ENCODE results near the gene SLC16A1. TPM values are rescaled to one million over a fixed set of nuclear protein-coding genes. Genes with fewer than 3 reads are reported as not detected.

SLC16A1 gene
- total RNA-seq, 1 experiment from 2014 or later: 116 TPM

- intact Hi-C loops (cut with micrococcal nuclease): no loop called here
- Histone ChIP-seq H2AFZ (ENCODE audit: low read length) (no peak overlapping the region), H4K20me1 (ENCODE audit: low read length) (no peaks in the 10 kb centered on the region), H3K9me2 (replicated peaks; ENCODE audit: low read length) (no peaks in the 10 kb centered on the region), H3K4me3 (ENCODE audit: low read length) (no peak overlapping the region), H3K79me2 (ENCODE audit: low read length) (no peaks in the 10 kb centered on the region), H3K27me3 (ENCODE audit: low read length) (no peaks in the 10 kb centered on the region), H3F3A (ENCODE audit: low read length, unreplicated experiment) (no peaks in the 10 kb centered on the region), H3K4me1 (ENCODE audit: insufficient read depth, low read length) (no peaks in the 10 kb centered on the region), H3K9me3 (ENCODE audit: low read length) (no peaks in the 10 kb centered on the region), H3K27ac (ENCODE audit: low read length) (no peak overlapping the region), H3K36me3 (ENCODE audit: low read depth, low read length) (no peaks in the 10 kb centered on the region), H3K9ac (ENCODE audit: low read length) (no peak overlapping the region), H3K4me2 (ENCODE audit: low read length) (no peak overlapping the region)
- ChIA-PET CTCF (no interaction called here), POLR2A (ENCODE audit: unreplicated experiment) (no interaction called here)
- TF ChIP-seq CTCF (conservative IDR thresholded peaks at IDR 0.05; ENCODE audit: low read depth, low read length) (no peak), EZH2phosphoT487 (IDR thresholded peaks at IDR 0.05; ENCODE audit: borderline replicate concordance, low read length) (no peak), EZH2 (IDR thresholded peaks at IDR 0.05; ENCODE audit: low read length, unreplicated experiment) (no peak)
- no TSS peak for BruUV-seq (replicated peaks)
- ATAC-seq (no peak), DNase-seq (no peak)
Measured at GRCh38 chr1:112975336-112975735, 19.3 kb upstream of the SLC16A1 start.

- Histone ChIP-seq H3K9me2 (replicated peaks; ENCODE audit: low read length) (no peaks in the 10 kb centered on the region), H3K4me1 (ENCODE audit: insufficient read depth, low read length) (no peaks in the 10 kb centered on the region), H3K79me2 (ENCODE audit: low read length) (no peaks in the 10 kb centered on the region), H3K4me2 (ENCODE audit: low read length) (no peak overlapping the region), H4K20me1 (ENCODE audit: low read length) (no peaks in the 10 kb centered on the region), H3K36me3 (ENCODE audit: low read depth, low read length) (no peaks in the 10 kb centered on the region), H3K27me3 (ENCODE audit: low read length) (no peaks in the 10 kb centered on the region), H2AFZ (ENCODE audit: low read length) (no peak overlapping the region), H3K9me3 (ENCODE audit: low read length) (no peaks in the 10 kb centered on the region), H3F3A (ENCODE audit: low read length, unreplicated experiment) (no peaks in the 10 kb centered on the region), H3K9ac (ENCODE audit: low read length) (no peak overlapping the region), H3K27ac (ENCODE audit: low read length) (no peak overlapping the region), H3K4me3 (ENCODE audit: low read length) (no peak overlapping the region)
- no peak for TF ChIP-seq EZH2 (IDR thresholded peaks at IDR 0.05; ENCODE audit: low read length, unreplicated experiment)
- TF ChIP-seq CTCF (conservative IDR thresholded peaks at IDR 0.05; ENCODE audit: low read depth, low read length): no peak
- TF ChIP-seq EZH2phosphoT487 (IDR thresholded peaks at IDR 0.05; ENCODE audit: borderline replicate concordance, low read length): no peak
- DNase-seq: no peak
- POLR2A ChIA-PET (ENCODE audit: unreplicated experiment): no interaction called here
- intact Hi-C loops (cut with micrococcal nuclease): no loop called here
- no TSS peak for BruUV-seq (replicated peaks)
- ATAC-seq: peak; percentile 51; the same call in 1 of the 2 replicates
- CTCF ChIA-PET: no interaction called here
Measured at GRCh38 chr1:112974646-112975045, 18.6 kb upstream of the SLC16A1 start.

GRCh38 chr1:112973788-112974187 is 17.8 kb upstream of the SLC16A1 start:
- no peaks in the 10 kb centered on the region for H3K27me3 ChIP-seq (ENCODE audit: low read length)
- no peaks in the 10 kb centered on the region for H3K9me2 ChIP-seq (replicated peaks; ENCODE audit: low read length)
- CTCF ChIA-PET: no interaction called here
- ATAC-seq (no peak), DNase-seq (no peak)
- POLR2A ChIA-PET (ENCODE audit: unreplicated experiment): no interaction called here
- no peak overlapping the region for H3K9ac ChIP-seq (ENCODE audit: low read length)
- H3K4me3 ChIP-seq (ENCODE audit: low read length): no peak overlapping the region
- no peaks in the 10 kb centered on the region for H3F3A ChIP-seq (ENCODE audit: low read length, unreplicated experiment)
- H3K27ac ChIP-seq (ENCODE audit: low read length): no peak overlapping the region
- H2AFZ ChIP-seq (ENCODE audit: low read length): no peak overlapping the region
- no peaks in the 10 kb centered on the region for H3K79me2 ChIP-seq (ENCODE audit: low read length)
- no peaks in the 10 kb centered on the region for H3K9me3 ChIP-seq (ENCODE audit: low read length)
- TF ChIP-seq CTCF (conservative IDR thresholded peaks at IDR 0.05; ENCODE audit: low read depth, low read length) (no peak), EZH2phosphoT487 (IDR thresholded peaks at IDR 0.05; ENCODE audit: borderline replicate concordance, low read length) (no peak), EZH2 (IDR thresholded peaks at IDR 0.05; ENCODE audit: low read length, unreplicated experiment) (no peak)
- H3K4me2 ChIP-seq (ENCODE audit: low read length): no peak overlapping the region
- H3K4me1 ChIP-seq (ENCODE audit: insufficient read depth, low read length): no peaks in the 10 kb centered on the region
- no TSS peak for BruUV-seq (replicated peaks)
- intact Hi-C loops (cut with micrococcal nuclease): no loop called here
- H4K20me1 ChIP-seq (ENCODE audit: low read length): no peaks in the 10 kb centered on the region
- no peaks in the 10 kb centered on the region for H3K36me3 ChIP-seq (ENCODE audit: low read depth, low read length)
